Keratinocyte (primary cell): ENCODE measurements around the gene SCAF1. TPM values are rescaled to one million over a fixed set of nuclear protein-coding genes. Genes with fewer than 3 reads are reported as not detected.

ENCODE experiments used
- DNase-seq: peaks from one replicate; pipeline ENCODE4 v3.0.0-alpha.2; 2011; ENCODE audit warnings: low read depth, missing footprints, low spot score
- FAIRE-seq: peaks from 2 replicates; lab custom pipeline; 2011; peaks lifted over from hg19 to GRCh38; lab: Jason Lieb, UNC
- H2AFZ ChIP-seq: 2 replicates; pipeline ENCODE4 v1.6.0; 2012; ENCODE audit warnings: low read length, control low read depth, inconsistent platforms; ENCODE audit not compliant: control insufficient read depth
- H3K27ac ChIP-seq: 2 replicates; pipeline ENCODE4 v1.5.1; 2011; ENCODE audit warnings: low read length; ENCODE audit not compliant: control insufficient read depth, insufficient read depth
- H3K27me3 ChIP-seq: 3 replicates; pipeline ENCODE4 v1.6.0; 2011; ENCODE audit warnings: low read length; ENCODE audit not compliant: control insufficient read depth, insufficient read depth; ENCODE audit errors: extremely low read depth
- H3K36me3 ChIP-seq, 2 experiments: 2 replicates in 1 of 2; 3 replicates in 1 of 2; pipeline ENCODE4 v1.5.1; 2011; ENCODE audit warnings: low read length in 2 of 2, mild to moderate bottlenecking in 1 of 2; ENCODE audit not compliant: control insufficient read depth in 2 of 2, insufficient read depth in 2 of 2; ENCODE audit errors: extremely low read depth in 1 of 2
- H3K4me1 ChIP-seq: 3 replicates; pipeline ENCODE4 v1.5.1; 2011; ENCODE audit warnings: low read length; ENCODE audit not compliant: control insufficient read depth, insufficient read depth; ENCODE audit errors: extremely low read depth
- H3K4me2 ChIP-seq: 3 replicates; pipeline ENCODE4 v1.6.0; 2011; ENCODE audit warnings: low read depth, low read length; ENCODE audit not compliant: control insufficient read depth, insufficient read depth; ENCODE audit errors: extremely low read depth
- H3K4me3 ChIP-seq, 3 experiments: fragments of 200-600 bp in 1 of 3; sonication (generic) in 1 of 3; 2 replicates in 2 of 3; 3 replicates in 1 of 3; pipeline ENCODE4 v1.5.1; 2011 to 2016; ENCODE audit warnings: low read length in 3 of 3, mild to moderate bottlenecking in 3 of 3, control low read depth in 2 of 3, inconsistent platforms in 1 of 3, low read depth in 1 of 3, mixed read lengths in 1 of 3, mixed run types in 1 of 3, moderate library complexity in 1 of 3; ENCODE audit not compliant: control insufficient read depth in 2 of 3, insufficient read depth in 2 of 3; ENCODE audit errors: extremely low read depth in 1 of 3
- H3K79me2 ChIP-seq: 2 replicates; pipeline ENCODE4 v1.6.0; 2012; ENCODE audit warnings: low read length; ENCODE audit not compliant: control insufficient read depth, insufficient read depth
- H3K9ac ChIP-seq: 3 replicates; pipeline ENCODE4 v1.6.0; 2011; ENCODE audit warnings: low read length; ENCODE audit not compliant: control insufficient read depth, insufficient read depth; ENCODE audit errors: extremely low read depth
- H3K9me1 ChIP-seq: 3 replicates; pipeline ENCODE4 v1.6.0; 2011; ENCODE audit warnings: low read length; ENCODE audit not compliant: control insufficient read depth, insufficient read depth; ENCODE audit errors: extremely low read depth
- H3K9me3 ChIP-seq: 2 replicates; pipeline ENCODE4 v1.5.1; 2012; ENCODE audit warnings: low read depth, low read length; ENCODE audit not compliant: control insufficient read depth
- H4K20me1 ChIP-seq: 3 replicates; pipeline ENCODE4 v1.6.0; 2011; ENCODE audit warnings: low read length; ENCODE audit not compliant: control insufficient read depth, insufficient read depth; ENCODE audit errors: extremely low read depth
- CTCF ChIP-seq, 3 experiments: IDR thresholded peaks in 1 of 3; conservative IDR thresholded peaks in 1 of 3; optimal IDR thresholded peaks in 1 of 3; 2 replicates in 2 of 3; 3 replicates in 1 of 3; pipeline versions ENCODE3 to v1.5.1; 2011; ENCODE audit warnings: low read length in 3 of 3, mild to moderate bottlenecking in 3 of 3, moderate library complexity in 2 of 3, control low read depth in 1 of 3, inconsistent platforms in 1 of 3; ENCODE audit not compliant: insufficient read depth in 2 of 3; ENCODE audit errors: extremely low read depth in 1 of 3
- EZH2 ChIP-seq: IDR thresholded peaks from one replicate; pipeline ENCODE4 v1.6.1; 2012; ENCODE audit warnings: inconsistent platforms, mild to moderate bottlenecking, low read length, moderate library complexity
- dilution Hi-C: fragments of 300-500 bp; cut with MboI; formaldehyde crosslinking; loops from one replicate; pipeline ENCODE4 v1.7.0; 2020; ENCODE audit warnings: low sequenced_read_pairs; ENCODE audit not compliant: extremely low pct_ligation_motif_present
- polyA plus RNA-seq, 5 experiments: library from polyadenylated mRNA; depleted of rRNA in 3 of 5; stranded (reverse) in 3 of 5; stranded (forward) in 1 of 5; unstranded in 1 of 5; fragments of >200 nt; gene quantifications; 1 replicate in 1 of 5; 2 replicates in 3 of 5; 3 replicates in 1 of 5; pipeline versions ENCODE4 v1.2.1 to v1.2.3, GENCODE V29; 2011 to 2012; ENCODE audit warnings: missing spikeins in 2 of 5, low read depth in 1 of 5, low replicate concordance in 1 of 5

Gene SCAF1
- polyA plus RNA-seq, 1 donor (not counting 4 experiments of a cell fraction or from before 2014, with no cell fraction given), result 3.4 TPM

DNA sequence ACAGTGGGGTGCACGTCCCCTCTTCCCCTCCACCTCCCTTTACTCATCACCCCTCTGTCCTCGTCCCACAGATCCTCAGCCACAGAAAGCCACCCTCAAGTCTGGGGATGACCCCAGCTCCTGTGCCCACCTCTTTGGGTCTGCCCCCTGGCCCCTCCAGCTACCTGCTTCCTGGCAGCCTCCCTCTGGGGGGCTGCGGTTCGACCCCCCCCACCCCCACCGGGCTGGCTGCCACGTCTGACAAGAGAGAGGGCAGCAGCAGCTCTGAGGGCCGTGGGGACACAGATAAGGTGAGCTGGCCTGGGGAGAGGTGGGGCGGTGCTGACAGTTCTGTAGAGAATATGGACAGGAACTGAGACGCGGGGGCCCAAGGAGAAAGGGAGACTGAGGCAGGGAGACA is 12.6 kb downstream of the SCAF1 start:
- H4K20me1 ChIP-seq, result peaks cover 5% of the 10 kb centered on the region
- peaks cover 48 to 52% of the 10 kb centered on the region in 2 experiments for H3K36me3 ChIP-seq
- no peaks in the 10 kb centered on the region for H3K9me1 ChIP-seq
- no peak overlapping the region for H2AFZ ChIP-seq
- no peak overlapping the region for H3K9ac ChIP-seq
- dilution Hi-C loops, result no loop called here
- DNase-seq, result no peak
- no peak overlapping the region for H3K4me2 ChIP-seq
- no peaks in the 10 kb centered on the region for H3K27me3 ChIP-seq
- H3K4me3 ChIP-seq, result no peak overlapping the region
- H3K27ac ChIP-seq, result no peak overlapping the region
- no peaks in the 10 kb centered on the region for H3K9me3 ChIP-seq
- no peak for TF ChIP-seq CTCF (optimal IDR thresholded peaks at IDR 0.05 in 1 of 3, IDR thresholded peaks at IDR 0.05 in 1 of 3, conservative IDR thresholded peaks at IDR 0.05 in 1 of 3; ENCODE audit: extremely low read depth in 1 of 3, insufficient read depth in 2 of 3, low read length in 3 of 3)
- TF ChIP-seq EZH2, result no peak
- no peaks in the 10 kb centered on the region for H3K4me1 ChIP-seq
- H3K79me2 ChIP-seq, result peaks cover 25% of the 10 kb centered on the region
- no peak for FAIRE-seq

GRCh38 chr19:49655570-49656455 is 13.8 kb downstream of the SCAF1 start:
- Histone ChIP-seq H3K79me2 (peaks cover 17% of the 10 kb centered on the region), H3K4me2 (no peak overlapping the region), H3K27ac (no peak overlapping the region), H3K9me3 (no peaks in the 10 kb centered on the region), H3K27me3 (no peaks in the 10 kb centered on the region), H3K4me3 (no peak overlapping the region), H3K9me1 (no peaks in the 10 kb centered on the region), H3K9ac (no peak overlapping the region), H4K20me1 (peaks cover 5% of the 10 kb centered on the region), H3K4me1 (no peaks in the 10 kb centered on the region), H2AFZ (no peak overlapping the region), H3K36me3 (peaks cover 48 to 51% of the 10 kb centered on the region in 2 experiments)
- dilution Hi-C loops, result no loop called here
- no peak for FAIRE-seq
- no peak for DNase-seq
- no peak for TF ChIP-seq CTCF (optimal IDR thresholded peaks at IDR 0.05 in 1 of 3, IDR thresholded peaks at IDR 0.05 in 1 of 3, conservative IDR thresholded peaks at IDR 0.05 in 1 of 3; ENCODE audit: extremely low read depth in 1 of 3, insufficient read depth in 2 of 3, low read length in 3 of 3)
- no peak for TF ChIP-seq EZH2
